NT2/D1 (cell line): ENCODE data around the gene GJD3.
A peak's percentile ranks its signal among the peaks of the same experiment; 100 is the strongest.

Experiments
- DNase-seq: peaks from one replicate; pipeline ENCODE4 v3.0.0-alpha.2; 2011; ENCODE audit warnings: low read depth, low spot score
- H3K27me3 ChIP-seq: 2 replicates; pipeline ENCODE4 v1.6.0; 2011; ENCODE audit warnings: mild to moderate bottlenecking; ENCODE audit not compliant: insufficient read length, insufficient read depth
- H3K36me3 ChIP-seq: 2 replicates; pipeline ENCODE4 v1.6.1; 2011; ENCODE audit warnings: mild to moderate bottlenecking, low read length, mixed read lengths; ENCODE audit not compliant: insufficient read depth, insufficient read length
- H3K4me1 ChIP-seq: 2 replicates; pipeline ENCODE4 v1.5.1; 2011; ENCODE audit not compliant: insufficient read depth, insufficient read length
- H3K4me3 ChIP-seq: 2 replicates; pipeline ENCODE4 v1.5.1; 2011; ENCODE audit warnings: low read depth; ENCODE audit not compliant: insufficient read length
- H3K9ac ChIP-seq: 2 replicates; pipeline ENCODE4 v1.6.0; 2011; ENCODE audit warnings: low read depth; ENCODE audit not compliant: insufficient read length
- H3K9me3 ChIP-seq: 2 replicates; pipeline ENCODE4 v1.5.1; 2011; ENCODE audit warnings: mild to moderate bottlenecking, low read length; ENCODE audit not compliant: insufficient read depth
- SUZ12 ChIP-seq: IDR thresholded peaks from 2 replicates; pipeline ENCODE4 v1.6.1; 2011; ENCODE audit not compliant: insufficient read length, insufficient read depth; ENCODE audit errors: extremely low read depth
- YY1 ChIP-seq: IDR thresholded peaks from 2 replicates; pipeline ENCODE4 v1.6.1; 2011; ENCODE audit not compliant: insufficient read length, insufficient read depth
- ZNF274 ChIP-seq: IDR thresholded peaks from 2 replicates; pipeline ENCODE4 v1.6.1; 2011; ENCODE audit warnings: mild to moderate bottlenecking, low read depth, low read length

GJD3 gene

DNA sequence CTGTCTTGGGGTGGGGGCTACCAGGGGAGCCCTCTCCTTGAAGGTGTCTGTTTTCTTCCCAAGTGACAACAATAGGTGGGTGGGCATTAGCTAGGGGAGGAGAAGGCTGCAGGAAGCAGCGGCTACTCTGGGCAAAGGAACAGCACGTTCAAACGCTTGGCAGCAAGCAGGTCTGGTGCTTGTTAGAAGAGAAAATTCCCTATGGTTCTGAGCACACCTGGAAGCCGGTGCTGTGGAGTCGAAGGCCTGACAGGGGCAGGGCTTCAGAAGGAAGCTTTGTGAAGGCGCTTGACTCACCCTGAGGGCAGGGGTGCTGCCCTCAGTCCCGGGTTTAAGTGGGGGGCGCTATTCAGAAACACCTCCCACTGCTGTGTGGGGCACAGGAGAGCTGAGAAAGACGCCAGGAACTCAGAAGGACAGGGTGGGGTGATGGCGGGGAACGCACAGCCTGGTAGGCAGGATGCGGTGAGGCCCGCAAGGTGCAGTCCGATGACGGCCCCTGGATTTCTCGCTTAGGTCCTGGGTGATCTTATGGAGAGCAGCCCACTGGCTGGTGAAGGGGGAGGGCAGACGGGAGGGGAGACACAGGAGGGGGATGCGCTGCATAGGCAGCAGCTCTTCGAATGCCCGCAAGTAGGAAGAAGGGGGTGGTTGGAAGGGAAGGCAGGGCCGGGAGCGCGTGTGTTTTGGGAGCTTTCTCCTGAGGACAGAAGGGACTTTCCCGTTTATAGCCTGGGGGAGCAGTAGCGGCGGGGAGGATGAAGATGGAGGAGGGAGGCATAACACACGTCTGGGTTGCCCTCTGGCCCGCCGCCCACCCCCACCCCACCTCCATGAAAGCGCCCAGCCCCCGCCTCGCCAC lies 3.2 kb downstream of the GJD3 start:
- H3K9me3 ChIP-seq: no peaks in the 10 kb centered on the region
- H3K27me3 ChIP-seq: peaks cover 37% of the 10 kb centered on the region
- H3K9ac ChIP-seq: peak overlapping the region; percentile 26
- peak overlapping the region; percentile 2 for H3K4me3 ChIP-seq
- H3K4me1 ChIP-seq: peaks cover 28% of the 10 kb centered on the region
- DNase-seq: no peak
- TF ChIP-seq ZNF274: no peak
- TF ChIP-seq SUZ12: no peak
- TF ChIP-seq YY1: no peak
- H3K36me3 ChIP-seq: peaks cover 5% of the 10 kb centered on the region

DNA sequence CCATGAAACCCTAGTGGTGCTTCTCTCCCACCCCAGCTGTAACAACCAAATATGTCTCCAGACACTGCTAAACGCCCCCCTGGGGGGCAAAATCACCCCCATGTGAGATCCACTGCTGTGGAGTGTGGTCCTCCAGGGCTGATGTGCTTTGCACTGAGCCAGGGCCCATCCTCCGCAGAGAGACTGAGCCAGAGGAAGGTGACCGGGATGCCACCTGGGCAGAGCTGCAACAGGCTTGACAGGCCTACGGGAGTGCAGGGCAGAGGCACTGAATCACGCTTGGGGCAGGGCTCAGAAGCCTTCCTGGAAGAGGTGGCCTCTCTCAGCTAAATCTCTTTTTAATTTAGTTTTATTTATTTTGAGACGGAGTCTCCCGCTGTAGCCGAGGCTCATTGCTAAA lies 4.4 kb downstream of the GJD3 start:
- Histone ChIP-seq H3K9me3 (no peaks in the 10 kb centered on the region), H3K4me3 (no peak overlapping the region), H3K36me3 (peaks cover 16% of the 10 kb centered on the region), H3K9ac (no peak overlapping the region), H3K4me1 (peaks cover 32% of the 10 kb centered on the region), H3K27me3 (peaks cover 37% of the 10 kb centered on the region)
- no peak for TF ChIP-seq SUZ12
- no peak for TF ChIP-seq ZNF274
- TF ChIP-seq YY1: no peak
- no peak for DNase-seq

GRCh38 chr17:40358323-40359038 lies 6.1 kb downstream of the GJD3 start:
- Histone ChIP-seq H3K4me3 (no peak overlapping the region), H3K9me3 (no peaks in the 10 kb centered on the region), H3K4me1 (peaks cover 23% of the 10 kb centered on the region), H3K27me3 (peaks cover 28% of the 10 kb centered on the region), H3K9ac (no peak overlapping the region), H3K36me3 (peaks cover 32% of the 10 kb centered on the region)
- TF ChIP-seq ZNF274 (no peak), SUZ12 (no peak), YY1 (no peak)
- no peak for DNase-seq

DNA sequence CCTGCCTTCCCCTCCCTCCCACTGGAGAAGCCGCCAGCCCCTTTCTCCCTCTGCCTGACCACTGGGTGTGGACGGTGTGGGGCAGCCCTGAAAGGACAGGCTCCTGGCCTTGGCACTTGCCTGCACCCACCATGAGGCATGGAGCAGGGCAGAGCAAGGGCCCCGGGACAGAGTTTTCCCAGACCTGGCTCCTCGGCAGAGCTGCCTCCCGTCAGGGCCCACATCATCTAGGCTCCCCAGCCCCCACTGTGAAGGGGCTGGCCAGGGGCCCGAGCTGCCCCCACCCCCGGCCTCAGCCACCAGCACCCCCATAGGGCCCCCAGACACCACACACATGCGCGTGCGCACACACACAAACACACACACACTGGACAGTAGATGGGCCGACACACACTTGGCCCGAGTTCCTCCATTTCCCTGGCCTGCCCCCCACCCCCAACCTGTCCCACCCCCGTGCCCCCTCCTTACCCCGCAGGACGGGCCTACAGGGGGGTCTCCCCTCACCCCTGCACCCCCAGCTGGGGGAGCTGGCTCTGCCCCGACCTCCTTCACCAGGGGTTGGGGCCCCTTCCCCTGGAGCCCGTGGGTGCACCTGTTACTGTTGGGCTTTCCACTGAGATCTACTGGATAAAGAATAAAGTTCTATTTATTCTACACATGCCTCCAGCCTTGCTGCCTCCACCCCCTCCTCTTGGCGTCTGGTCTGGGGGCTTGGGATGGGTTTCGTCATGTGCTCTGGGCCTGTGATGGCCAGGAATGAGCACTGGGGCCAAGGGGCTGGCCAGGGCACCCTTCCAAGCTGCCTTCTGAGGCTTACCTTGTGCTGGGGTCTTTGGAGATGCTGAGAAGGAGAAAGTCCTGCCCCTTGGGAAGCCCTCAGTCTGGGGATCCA lies 7.3 kb downstream of the GJD3 start:
- no peak overlapping the region for H3K4me3 ChIP-seq
- H3K36me3 ChIP-seq: peaks cover 43% of the 10 kb centered on the region
- peaks cover 20% of the 10 kb centered on the region for H3K4me1 ChIP-seq
- H3K27me3 ChIP-seq: peaks cover 17% of the 10 kb centered on the region
- H3K9ac ChIP-seq: no peak overlapping the region
- H3K9me3 ChIP-seq: no peaks in the 10 kb centered on the region
- TF ChIP-seq ZNF274 (no peak), YY1 (no peak), SUZ12 (no peak)
- no peak for DNase-seq

DNA sequence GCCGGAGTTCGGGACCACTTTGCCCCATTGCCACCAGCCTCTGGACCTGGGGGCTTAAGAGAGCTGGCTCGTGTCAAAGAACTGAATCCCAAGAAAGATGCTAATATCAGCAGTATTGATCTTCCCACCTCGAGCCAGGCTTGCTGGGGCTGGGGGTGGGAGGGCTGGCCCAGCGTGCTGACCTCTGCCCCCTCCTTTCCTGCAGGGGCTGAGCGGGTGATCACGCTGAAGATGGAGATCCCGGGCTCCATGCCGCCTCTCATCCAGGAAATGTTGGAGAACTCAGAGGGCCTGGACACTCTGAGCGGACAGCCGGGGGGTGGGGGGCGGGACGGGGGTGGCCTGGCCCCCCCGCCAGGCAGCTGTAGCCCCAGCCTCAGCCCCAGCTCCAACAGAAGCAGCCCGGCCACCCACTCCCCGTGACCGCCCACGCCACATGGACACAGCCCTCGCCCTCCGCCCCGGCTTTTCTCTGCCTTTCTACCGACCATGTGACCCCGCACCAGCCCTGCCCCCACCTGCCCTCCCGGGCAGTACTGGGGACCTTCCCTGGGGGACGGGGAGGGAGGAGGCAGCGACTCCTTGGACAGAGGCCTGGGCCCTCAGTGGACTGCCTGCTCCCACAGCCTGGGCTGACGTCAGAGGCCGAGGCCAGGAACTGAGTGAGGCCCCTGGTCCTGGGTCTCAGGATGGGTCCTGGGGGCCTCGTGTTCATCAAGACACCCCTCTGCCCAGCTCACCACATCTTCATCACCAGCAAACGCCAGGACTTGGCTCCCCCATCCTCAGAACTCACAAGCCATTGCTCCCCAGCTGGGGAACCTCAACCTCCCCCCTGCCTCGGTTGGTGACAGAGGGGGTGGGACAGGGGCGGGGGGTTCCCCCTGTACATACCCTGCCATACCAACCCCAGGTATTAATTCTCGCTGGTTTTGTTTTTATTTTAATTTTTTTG lies 8.5 kb downstream of the GJD3 start:
- DNase-seq: no peak
- H3K9me3 ChIP-seq: no peaks in the 10 kb centered on the region
- H3K9ac ChIP-seq: no peak overlapping the region
- TF ChIP-seq SUZ12 (no peak), YY1 (no peak)
- H3K4me3 ChIP-seq: no peak overlapping the region
- peaks cover 10% of the 10 kb centered on the region for H3K27me3 ChIP-seq
- H3K36me3 ChIP-seq: peaks cover 55% of the 10 kb centered on the region
- peaks cover 18% of the 10 kb centered on the region for H3K4me1 ChIP-seq

DNA sequence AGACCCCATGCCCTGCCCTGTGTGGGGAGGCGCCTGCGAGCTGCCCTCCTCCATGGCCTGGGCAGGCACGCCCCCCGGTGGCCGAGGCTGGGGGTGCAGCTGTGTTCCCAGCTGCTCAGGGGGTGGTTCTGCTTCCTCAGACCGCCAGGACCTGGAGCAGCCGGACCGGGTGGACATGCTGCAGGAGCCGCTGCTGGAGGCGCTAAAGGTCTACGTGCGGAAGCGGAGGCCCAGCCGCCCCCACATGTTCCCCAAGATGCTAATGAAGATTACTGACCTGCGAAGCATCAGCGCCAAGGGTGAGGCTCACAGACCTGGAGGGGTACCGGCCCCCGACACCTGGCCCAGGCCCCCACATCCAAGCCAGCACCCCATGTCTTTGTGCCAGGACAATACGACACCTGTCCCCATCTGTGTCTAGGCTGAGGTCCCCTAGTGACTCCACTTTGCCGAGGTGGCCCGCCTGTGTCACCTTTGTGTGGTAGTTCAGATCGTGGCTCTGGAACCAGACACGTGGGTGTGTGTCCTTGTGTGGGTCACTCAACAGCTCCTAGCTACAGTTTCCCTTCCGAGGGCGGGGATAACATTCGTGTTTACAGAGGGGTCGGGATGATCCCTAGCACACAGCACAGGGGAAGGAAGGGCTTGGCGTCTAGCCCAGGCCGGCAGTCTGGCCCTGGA lies 9.3 kb downstream of the GJD3 start:
- Histone ChIP-seq H3K4me3 (no peak overlapping the region), H3K36me3 (peaks cover 60% of the 10 kb centered on the region), H3K27me3 (peaks cover 3% of the 10 kb centered on the region), H3K9me3 (no peaks in the 10 kb centered on the region), H3K9ac (no peak overlapping the region), H3K4me1 (peaks cover 19% of the 10 kb centered on the region)
- no peak for DNase-seq
- TF ChIP-seq YY1 (no peak), SUZ12 (no peak)
